ENCODE results near the gene CEP135.

The CEP135 gene

DNA sequence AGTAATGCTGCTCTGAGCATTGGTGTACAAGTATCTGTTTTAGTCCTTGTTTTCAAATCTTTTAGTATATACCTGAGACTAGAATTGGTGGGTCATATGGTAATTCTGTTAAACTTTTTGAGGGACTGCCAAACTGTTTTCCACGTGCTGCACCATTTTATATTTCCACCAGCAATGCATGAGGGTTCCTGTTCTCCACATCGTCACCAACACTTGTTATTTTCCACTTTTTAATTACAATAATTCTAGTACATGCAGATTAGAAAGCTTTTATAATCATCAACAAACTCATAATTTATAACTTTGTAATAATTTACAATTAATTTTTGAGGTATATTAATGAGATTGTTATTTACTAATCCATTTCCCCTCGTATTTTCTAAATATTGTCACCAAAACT, 79.4 kb downstream of the CEP135 start:
- no peaks in the 10 kb centered on the region for H3K9me3 Mint-ChIP-seq
- H3K36me3 Mint-ChIP-seq (ENCODE audit: low read depth): peaks cover 29% of the 10 kb centered on the region
- H3K27ac Mint-ChIP-seq: no peak overlapping the region
- no peak overlapping the region for H3K4me3 Mint-ChIP-seq
- no peaks in the 10 kb centered on the region for H3K27me3 Mint-ChIP-seq (ENCODE audit: low read depth)
- H3K4me1 Mint-ChIP-seq (ENCODE audit: low read depth): peaks cover 4% of the 10 kb centered on the region

DNA sequence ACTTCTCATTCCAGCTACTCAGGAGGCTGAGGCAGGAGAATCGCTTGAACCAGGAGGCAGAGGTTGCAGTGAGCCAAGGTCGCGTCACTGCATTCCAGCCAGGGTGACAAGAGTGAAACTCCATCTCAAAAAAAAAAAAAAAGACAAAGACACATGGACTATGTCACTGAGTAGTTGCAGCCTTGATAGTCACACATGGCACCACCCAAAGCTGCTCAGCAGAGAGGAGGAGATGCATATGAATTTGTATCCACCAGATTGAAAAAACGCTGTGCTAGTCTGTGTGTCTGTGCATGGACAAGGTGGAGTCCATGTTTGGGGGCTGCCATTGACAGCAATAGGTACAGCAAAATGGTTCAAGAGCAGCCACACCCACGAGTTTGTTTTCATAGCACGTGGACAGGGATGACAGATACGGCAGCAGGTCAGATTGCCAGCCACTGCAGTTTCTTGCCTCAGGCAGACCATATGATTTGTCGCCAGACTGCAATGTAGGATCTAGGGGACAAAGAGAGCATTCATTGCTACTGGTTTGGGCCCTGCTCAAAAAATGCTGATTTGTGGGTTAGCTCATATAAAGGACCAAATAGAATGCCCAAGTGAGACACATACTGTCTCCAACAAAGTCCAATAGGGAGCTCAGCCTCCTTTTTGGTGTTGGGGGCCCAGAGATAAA, 89.9 kb downstream of the CEP135 start:
- Mint-ChIP-seq H3K4me3 (no peak overlapping the region), H3K27me3 (ENCODE audit: low read depth) (peaks cover 16% of the 10 kb centered on the region), H3K36me3 (ENCODE audit: low read depth) (no peaks in the 10 kb centered on the region), H3K9me3 (no peaks in the 10 kb centered on the region), H3K4me1 (ENCODE audit: low read depth) (no peaks in the 10 kb centered on the region), H3K27ac (no peak overlapping the region)

DNA sequence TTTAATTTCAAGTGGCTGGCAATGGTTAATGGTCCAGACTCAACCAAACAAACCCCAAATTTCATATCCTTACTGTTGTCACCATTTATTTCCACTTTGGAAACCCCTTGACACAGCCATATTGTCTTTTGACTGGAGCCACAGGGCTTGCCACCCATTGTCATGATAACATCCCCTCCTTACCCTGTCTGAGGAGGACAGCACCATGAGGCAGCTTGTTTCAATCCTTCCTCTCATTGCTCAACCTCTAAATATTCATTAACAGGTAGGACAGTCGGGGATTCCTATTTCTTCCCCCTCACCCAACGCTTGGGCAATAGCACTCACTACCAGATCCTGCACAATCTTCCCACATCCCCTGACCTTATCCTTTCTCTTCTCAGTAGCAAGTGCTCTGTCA, 92.1 kb downstream of the CEP135 start:
- H3K4me1 Mint-ChIP-seq (ENCODE audit: low read depth): no peaks in the 10 kb centered on the region
- H3K27ac Mint-ChIP-seq: no peak overlapping the region
- no peaks in the 10 kb centered on the region for H3K36me3 Mint-ChIP-seq (ENCODE audit: low read depth)

DNA sequence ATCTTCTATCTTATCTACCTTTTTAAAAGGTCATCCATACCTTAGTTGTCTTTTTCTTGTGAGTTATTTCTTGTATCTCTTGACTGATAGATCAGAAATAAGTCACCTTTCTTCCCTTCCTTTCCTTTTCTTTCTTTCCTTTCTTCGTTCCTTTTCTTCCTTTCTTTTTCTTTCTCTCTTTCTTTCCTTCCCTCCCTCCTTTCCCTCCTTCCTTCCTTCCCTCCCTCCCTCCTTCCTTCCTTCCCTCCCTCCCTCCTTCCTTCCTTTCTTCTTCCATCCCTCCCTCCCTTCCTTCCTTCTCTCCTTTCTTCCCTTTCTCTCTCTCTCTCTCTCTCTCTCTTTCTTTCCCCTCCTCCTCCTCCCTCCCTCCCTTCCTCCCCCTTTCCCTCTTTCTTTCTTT, 93.5 kb downstream of the CEP135 start:
- Mint-ChIP-seq H3K27me3 (ENCODE audit: low read depth) (peaks cover 35% of the 10 kb centered on the region), H3K27ac (no peak overlapping the region), H3K36me3 (ENCODE audit: low read depth) (no peaks in the 10 kb centered on the region), H3K4me3 (no peak overlapping the region), H3K4me1 (ENCODE audit: low read depth) (no peaks in the 10 kb centered on the region), H3K9me3 (no peaks in the 10 kb centered on the region)

More for the DNA sequence above, 92.1 kb downstream of the CEP135 start:
- Mint-ChIP-seq H3K9me3 (no peaks in the 10 kb centered on the region), H3K27me3 (ENCODE audit: low read depth) (peaks cover 26% of the 10 kb centered on the region), H3K4me3 (no peak overlapping the region)

GRCh38 chr4:56048383-56048701, 99.6 kb downstream of the CEP135 start:
- Mint-ChIP-seq H3K9me3 (no peaks in the 10 kb centered on the region), H3K4me3 (peak overlapping the region; percentile 70), H3K4me1 (ENCODE audit: low read depth) (peaks cover 3% of the 10 kb centered on the region), H3K36me3 (ENCODE audit: low read depth) (no peaks in the 10 kb centered on the region), H3K27ac (no peak overlapping the region), H3K27me3 (ENCODE audit: low read depth) (peaks cover 49% of the 10 kb centered on the region)

DNA sequence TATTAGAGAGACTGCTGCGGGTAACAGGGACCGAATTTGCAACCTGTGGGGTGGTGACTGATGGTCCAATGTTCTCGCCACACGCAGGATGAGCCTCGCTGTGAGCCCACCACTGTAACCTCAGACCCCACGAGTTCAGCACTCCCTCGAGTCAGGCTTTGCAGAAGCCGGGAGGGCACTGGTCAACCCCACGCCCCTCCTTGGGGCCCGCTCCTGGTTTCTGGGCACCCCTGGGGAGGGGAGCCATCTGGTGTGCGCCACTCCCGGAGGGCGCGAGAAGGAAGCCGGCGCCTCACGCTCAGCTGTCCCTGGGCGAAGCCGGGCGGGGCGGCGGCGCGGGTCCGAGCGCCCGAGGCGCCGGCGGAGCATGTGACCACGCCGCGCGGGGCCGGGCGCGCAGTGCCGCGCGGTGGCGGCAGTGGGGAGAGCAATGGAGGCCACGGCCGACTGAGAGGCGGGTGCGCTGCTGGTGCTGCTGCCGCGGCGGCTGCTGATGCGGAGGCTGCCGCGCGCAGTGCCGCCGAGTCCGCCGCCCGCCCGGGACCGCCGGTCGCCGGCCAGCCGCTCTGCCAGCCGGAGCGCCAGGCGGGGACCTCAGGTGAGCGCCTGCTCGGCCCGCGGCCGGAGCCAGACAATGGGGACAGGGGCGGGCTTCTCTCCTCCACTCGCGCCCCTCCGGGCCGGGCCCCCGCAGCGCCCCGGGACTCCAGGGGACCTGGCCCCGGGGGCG, 100.1 kb downstream of the CEP135 start:
- no peak overlapping the region for H3K27ac Mint-ChIP-seq
- no peaks in the 10 kb centered on the region for H3K36me3 Mint-ChIP-seq (ENCODE audit: low read depth)
- peak overlapping the region; percentile 70 for H3K4me3 Mint-ChIP-seq
- peaks cover 47% of the 10 kb centered on the region for H3K27me3 Mint-ChIP-seq (ENCODE audit: low read depth)
- peaks cover 3% of the 10 kb centered on the region for H3K4me1 Mint-ChIP-seq (ENCODE audit: low read depth)
- no peaks in the 10 kb centered on the region for H3K9me3 Mint-ChIP-seq

- peaks cover 51% of the 10 kb centered on the region for H3K27me3 Mint-ChIP-seq (ENCODE audit: low read depth)
- no peaks in the 10 kb centered on the region for H3K36me3 Mint-ChIP-seq (ENCODE audit: low read depth)
- no peak overlapping the region for H3K27ac Mint-ChIP-seq
- no peaks in the 10 kb centered on the region for H3K9me3 Mint-ChIP-seq
- H3K4me1 Mint-ChIP-seq (ENCODE audit: low read depth): peaks cover 3% of the 10 kb centered on the region
- H3K4me3 Mint-ChIP-seq: no peak overlapping the region
These were observed 101.9 kb downstream of the CEP135 start for GRCh38 chr4:56050625-56051024.

- no peaks in the 10 kb centered on the region for H3K36me3 Mint-ChIP-seq (ENCODE audit: low read depth)
- H3K27ac Mint-ChIP-seq: no peak overlapping the region
- H3K27me3 Mint-ChIP-seq (ENCODE audit: low read depth): peaks cover 52% of the 10 kb centered on the region
- H3K4me1 Mint-ChIP-seq (ENCODE audit: low read depth): peaks cover 3% of the 10 kb centered on the region
- H3K9me3 Mint-ChIP-seq: no peaks in the 10 kb centered on the region
- H3K4me3 Mint-ChIP-seq: no peak overlapping the region
These were observed 102.4 kb downstream of the CEP135 start for GRCh38 chr4:56051029-56051709.

DNA sequence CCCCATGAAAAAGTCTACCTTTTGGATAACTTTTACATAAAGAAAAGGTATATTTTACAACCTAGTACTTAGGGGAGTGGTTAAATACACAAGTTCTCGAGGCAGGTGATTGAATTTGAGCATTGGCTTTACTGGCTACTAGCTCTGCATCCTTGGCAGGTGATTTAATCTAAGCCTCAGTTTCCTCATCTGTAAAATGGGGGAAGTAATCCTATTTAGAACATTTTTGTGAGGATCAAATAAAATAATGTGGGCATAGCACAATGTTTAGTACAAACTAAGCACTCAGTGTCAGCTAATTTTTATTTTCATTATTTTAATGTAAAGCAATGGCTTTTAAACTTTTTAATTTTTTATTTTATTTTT, 102.9 kb downstream of the CEP135 start:
- H3K27ac Mint-ChIP-seq: no peak overlapping the region
- H3K4me3 Mint-ChIP-seq: no peak overlapping the region
- peaks cover 3% of the 10 kb centered on the region for H3K4me1 Mint-ChIP-seq (ENCODE audit: low read depth)
- peaks cover 51% of the 10 kb centered on the region for H3K27me3 Mint-ChIP-seq (ENCODE audit: low read depth)
- H3K36me3 Mint-ChIP-seq (ENCODE audit: low read depth): no peaks in the 10 kb centered on the region
- H3K9me3 Mint-ChIP-seq: no peaks in the 10 kb centered on the region

- Mint-ChIP-seq H3K4me1 (ENCODE audit: low read depth) (peaks cover 3% of the 10 kb centered on the region), H3K36me3 (ENCODE audit: low read depth) (no peaks in the 10 kb centered on the region)
These were observed 103.7 kb downstream of the CEP135 start for GRCh38 chr4:56052481-56052880.

GRCh38 chr4:56052966-56053365, 104.2 kb downstream of the CEP135 start:
- no peak overlapping the region for H3K27ac Mint-ChIP-seq
- H3K36me3 Mint-ChIP-seq (ENCODE audit: low read depth): no peaks in the 10 kb centered on the region
- H3K9me3 Mint-ChIP-seq: no peaks in the 10 kb centered on the region
- H3K27me3 Mint-ChIP-seq (ENCODE audit: low read depth): peaks cover 43% of the 10 kb centered on the region
- peaks cover 3% of the 10 kb centered on the region for H3K4me1 Mint-ChIP-seq (ENCODE audit: low read depth)
- no peak overlapping the region for H3K4me3 Mint-ChIP-seq

More at GRCh38 chr4:56052481-56052880, 103.7 kb downstream of the CEP135 start:
- Mint-ChIP-seq H3K27me3 (ENCODE audit: low read depth) (peaks cover 43% of the 10 kb centered on the region), H3K4me3 (no peak overlapping the region), H3K9me3 (no peaks in the 10 kb centered on the region), H3K27ac (no peak overlapping the region)

GRCh38 chr4:56055027-56055977, 106.6 kb downstream of the CEP135 start:
- no peaks in the 10 kb centered on the region for H3K4me1 Mint-ChIP-seq (ENCODE audit: low read depth)
- no peak overlapping the region for H3K4me3 Mint-ChIP-seq
- no peaks in the 10 kb centered on the region for H3K9me3 Mint-ChIP-seq
- H3K36me3 Mint-ChIP-seq (ENCODE audit: low read depth): no peaks in the 10 kb centered on the region
- H3K27ac Mint-ChIP-seq: no peak overlapping the region
- peaks cover 35% of the 10 kb centered on the region for H3K27me3 Mint-ChIP-seq (ENCODE audit: low read depth)

DNA sequence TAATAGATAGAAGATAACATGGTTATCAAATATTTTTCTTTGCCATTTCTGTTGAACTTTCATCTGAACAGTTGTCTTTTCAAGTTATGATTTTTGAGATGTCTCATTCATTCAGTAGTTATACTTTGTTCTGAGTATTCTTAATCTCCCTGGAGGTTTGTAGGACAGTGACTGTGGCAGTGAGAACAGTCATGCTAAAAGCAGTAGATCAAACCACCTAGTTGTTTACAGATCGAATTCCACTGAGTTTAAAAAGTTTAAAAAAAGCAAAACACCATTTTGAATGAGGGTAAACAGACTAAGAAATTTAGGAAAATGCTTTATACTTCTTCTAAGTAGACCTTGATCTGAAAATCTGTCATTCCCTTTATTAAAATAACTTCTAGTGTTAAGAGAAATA, 107.2 kb downstream of the CEP135 start:
- Mint-ChIP-seq H3K9me3 (no peaks in the 10 kb centered on the region), H3K4me3 (no peak overlapping the region), H3K27ac (no peak overlapping the region), H3K27me3 (ENCODE audit: low read depth) (peaks cover 28% of the 10 kb centered on the region), H3K36me3 (ENCODE audit: low read depth) (no peaks in the 10 kb centered on the region), H3K4me1 (ENCODE audit: low read depth) (no peaks in the 10 kb centered on the region)

- no peaks in the 10 kb centered on the region for H3K9me3 Mint-ChIP-seq
- H3K4me1 Mint-ChIP-seq (ENCODE audit: low read depth): no peaks in the 10 kb centered on the region
- no peak overlapping the region for H3K4me3 Mint-ChIP-seq
- peaks cover 24% of the 10 kb centered on the region for H3K27me3 Mint-ChIP-seq (ENCODE audit: low read depth)
- H3K36me3 Mint-ChIP-seq (ENCODE audit: low read depth): no peaks in the 10 kb centered on the region
- H3K27ac Mint-ChIP-seq: no peak overlapping the region
These were observed 109.8 kb downstream of the CEP135 start for GRCh38 chr4:56058555-56058954.

Measured in T-helper 1 cell treated with Interleukin-12 subunit alpha and Interleukin-12 subunit beta and Interleukin-4 antibody, amounts not matched to agents 30 μg/mL and 1 μg/mL, for 36 hours (primary cell).